Mucosa of stomach (tissue), 1 donor: ENCODE results near the gene MRPL30.
A peak's percentile ranks its signal among the peaks of the same experiment; 100 is the strongest.
"Not testable (repeated sequence)": the region's sequence is repeated elsewhere in the genome, so short reads cannot be mapped to it uniquely, and the experiment has no call there.

Experiments used
- H3K27me3 ChIP-seq: one replicate; pipeline ENCODE4 v1.7.0; 2013; ENCODE audit warnings: mild to moderate bottlenecking, low read length; ENCODE audit not compliant: control insufficient read depth, insufficient read depth
- H3K36me3 ChIP-seq: one replicate; pipeline ENCODE4 v1.7.0; 2013; ENCODE audit warnings: low read length; ENCODE audit not compliant: control insufficient read depth, insufficient read depth
- H3K4me1 ChIP-seq: one replicate; pipeline ENCODE4 v1.7.0; 2013; ENCODE audit warnings: mild to moderate bottlenecking, low read length; ENCODE audit not compliant: control insufficient read depth, insufficient read depth
- H3K4me3 ChIP-seq: one replicate; pipeline ENCODE4 v1.7.0; 2013; ENCODE audit warnings: low read length
- H3K9ac ChIP-seq: one replicate; pipeline ENCODE4 v1.7.0; 2013; ENCODE audit warnings: mild to moderate bottlenecking, low read length, moderate library complexity
- H3K9me3 ChIP-seq: one replicate; pipeline ENCODE4 v1.7.0; 2013; ENCODE audit warnings: mild to moderate bottlenecking, low read length, moderate library complexity; ENCODE audit not compliant: control insufficient read depth
- donor health status: Pancreatic carcinoma.

Gene MRPL30

GRCh38 chr2:99180755-99181623 is at the start of gene MRPL30, which contains the start of gene MITD1:
Gene MRPL30, plus strand, starts transcription at chr2:99181184. Its CDS starts 5,020 bp downstream, at chr2:99186204.
Gene MITD1, minus strand, starts transcription at chr2:99181058. Its CDS starts 77 bp downstream, at chr2:99180981.
- Histone ChIP-seq H3K9ac (peak within 1 kb of the TSS; percentile 77), H3K4me1 (peaks cover 13% of the 10 kb centered on the region)

GRCh38 chr2:99135044-99135556 is 45.9 kb upstream of the MRPL30 start:
- not testable (repeated sequence) for H3K4me3 ChIP-seq, H3K4me1 ChIP-seq, H3K9ac ChIP-seq, H3K9me3 ChIP-seq, H3K27me3 ChIP-seq, H3K36me3 ChIP-seq

More at GRCh38 chr2:99180755-99181623, at the start of gene MRPL30, which contains the start of gene MITD1:
- peak within 1 kb of the TSS; percentile 87 for H3K4me3 ChIP-seq
- no peaks in the 10 kb centered on the region for H3K27me3 ChIP-seq
- H3K9me3 ChIP-seq: no peaks in the 10 kb centered on the region
- H3K36me3 ChIP-seq: no peaks in the 10 kb centered on the region

GRCh38 chr2:99139003-99139402 is 42.0 kb upstream of the MRPL30 start:
- H3K27me3 ChIP-seq: no peaks in the 10 kb centered on the region

GRCh38 chr2:99140056-99140859 is 40.7 kb upstream of the MRPL30 start:
- peak overlapping the region; percentile 78 for H3K9ac ChIP-seq
- no peaks in the 10 kb centered on the region for H3K9me3 ChIP-seq
- peak overlapping the region; percentile 43 for H3K4me3 ChIP-seq
- no peaks in the 10 kb centered on the region for H3K36me3 ChIP-seq
- peaks cover 4% of the 10 kb centered on the region for H3K4me1 ChIP-seq
- no peaks in the 10 kb centered on the region for H3K27me3 ChIP-seq

More at GRCh38 chr2:99139003-99139402, 42.0 kb upstream of the MRPL30 start:
- Histone ChIP-seq H3K4me1 (peaks cover 4% of the 10 kb centered on the region), H3K36me3 (no peaks in the 10 kb centered on the region), H3K9ac (no peak overlapping the region), H3K9me3 (no peaks in the 10 kb centered on the region), H3K4me3 (no peak overlapping the region)

GRCh38 chr2:99140860-99141109 is 40.2 kb upstream of the MRPL30 start:
- no peaks in the 10 kb centered on the region for H3K36me3 ChIP-seq
- peak overlapping the region; percentile 43 for H3K4me3 ChIP-seq
- H3K9ac ChIP-seq: peak overlapping the region; percentile 78
- no peaks in the 10 kb centered on the region for H3K27me3 ChIP-seq
- H3K9me3 ChIP-seq: no peaks in the 10 kb centered on the region
- peaks cover 4% of the 10 kb centered on the region for H3K4me1 ChIP-seq

- H3K36me3 ChIP-seq: no peaks in the 10 kb centered on the region
- peak within 1 kb of the TSS; percentile 43 for H3K4me3 ChIP-seq
- H3K9ac ChIP-seq: peak within 1 kb of the TSS; percentile 78
- no peaks in the 10 kb centered on the region for H3K9me3 ChIP-seq
- peaks cover 4% of the 10 kb centered on the region for H3K4me1 ChIP-seq
- no peaks in the 10 kb centered on the region for H3K27me3 ChIP-seq
These were observed 39.6 kb upstream of the MRPL30 start, which contains the start of gene C2orf15 for GRCh38 chr2:99141110-99142108. Gene C2orf15, plus strand, starts transcription at chr2:99141707. Its CDS starts 8,852 bp downstream, at chr2:99150559.

- H3K9ac ChIP-seq: no peak overlapping the region
- H3K4me1 ChIP-seq: peaks cover 7% of the 10 kb centered on the region
- H3K27me3 ChIP-seq: no peaks in the 10 kb centered on the region
These were observed 30.3 kb upstream of the MRPL30 start for GRCh38 chr2:99150706-99151105.

GRCh38 chr2:99152199-99152895 is 28.6 kb upstream of the MRPL30 start:
- H3K27me3 ChIP-seq: no peaks in the 10 kb centered on the region
- H3K9ac ChIP-seq: no peak overlapping the region
- peaks cover 7% of the 10 kb centered on the region for H3K4me1 ChIP-seq
- H3K9me3 ChIP-seq: no peaks in the 10 kb centered on the region
- H3K36me3 ChIP-seq: no peaks in the 10 kb centered on the region
- H3K4me3 ChIP-seq: no peak overlapping the region

More at GRCh38 chr2:99150706-99151105, 30.3 kb upstream of the MRPL30 start:
- Histone ChIP-seq H3K4me3 (no peak overlapping the region), H3K9me3 (no peaks in the 10 kb centered on the region), H3K36me3 (no peaks in the 10 kb centered on the region)

- Histone ChIP-seq H3K4me3 (peak overlapping the region; percentile 98), H3K36me3 (no peaks in the 10 kb centered on the region), H3K27me3 (no peaks in the 10 kb centered on the region), H3K9ac (peak overlapping the region; percentile 93), H3K4me1 (peaks cover 7% of the 10 kb centered on the region), H3K9me3 (no peaks in the 10 kb centered on the region)
These were observed 26.9 kb upstream of the MRPL30 start for GRCh38 chr2:99153921-99154604.

- peak within 1 kb of the TSS; percentile 98 for H3K4me3 ChIP-seq
- H3K9ac ChIP-seq: peak within 1 kb of the TSS; percentile 93
- H3K27me3 ChIP-seq: no peaks in the 10 kb centered on the region
- no peaks in the 10 kb centered on the region for H3K9me3 ChIP-seq
- H3K4me1 ChIP-seq: peaks cover 7% of the 10 kb centered on the region
- no peaks in the 10 kb centered on the region for H3K36me3 ChIP-seq
These were observed 26.1 kb upstream of the MRPL30 start, which contains the start of the genes LIPT1 and TSGA10 for GRCh38 chr2:99154643-99155536. Gene LIPT1, plus strand, starts transcription at chr2:99154967. Its CDS starts 6,991 bp downstream, at chr2:99161958. Gene TSGA10, minus strand, starts transcription at chr2:99154942. Its CDS starts 45,503 bp downstream, at chr2:99109439.
